ENCODE results near the gene SDC1.

Gene SDC1

DNA sequence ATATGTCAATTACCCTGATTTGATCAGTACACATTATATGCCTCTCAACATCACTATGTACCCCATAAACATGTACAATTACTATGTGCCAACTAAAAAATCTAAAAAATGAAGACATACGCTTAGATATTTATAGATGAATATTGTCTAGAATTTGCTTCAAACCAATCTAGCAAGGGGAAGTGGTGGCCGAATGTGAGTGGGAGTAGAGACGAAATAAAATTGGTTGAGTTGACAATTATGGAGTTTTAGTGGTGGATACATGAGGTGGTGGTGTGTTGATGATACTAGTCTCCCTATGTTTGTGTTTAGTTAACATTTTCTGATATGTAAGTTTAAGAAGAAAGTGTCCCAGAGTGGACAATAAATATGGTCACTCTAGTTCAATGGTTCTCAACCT is 49.0 kb downstream of the SDC1 start:
- no peaks in the 10 kb centered on the region for H4K20me1 ChIP-seq
- no peak overlapping the region for H3K27ac ChIP-seq

DNA sequence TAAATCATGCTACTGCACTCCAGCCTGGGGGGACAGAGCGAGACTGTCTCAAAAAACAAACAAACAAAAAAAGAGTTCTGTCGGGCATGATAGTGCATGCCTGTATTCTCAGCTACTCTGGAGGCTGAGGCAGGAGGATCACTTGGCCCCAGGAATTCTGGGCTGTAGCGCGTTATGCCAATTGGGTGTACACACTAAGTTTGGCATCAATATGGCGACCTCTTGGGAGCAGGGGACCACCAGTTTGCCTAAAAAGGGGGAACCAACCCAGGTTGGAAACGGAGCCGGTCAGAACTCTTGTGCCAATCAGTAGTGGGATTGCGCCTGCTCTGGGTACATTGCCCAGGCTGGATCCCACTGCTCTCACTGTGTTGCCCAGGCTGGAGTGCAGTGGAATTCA is 49.7 kb downstream of the SDC1 start:
- Histone ChIP-seq H4K20me1 (no peaks in the 10 kb centered on the region; a peak in 1 of 22 replicates), H3K9ac (no peak overlapping the region), H3K27me3 (no peaks in the 10 kb centered on the region), H3K9me3 (replicated peaks in 1 of 11) (no peaks in the 10 kb centered on the region), H3K27ac (no peak overlapping the region), H3K4me2 (no peak overlapping the region), H3K36me3 (no peaks in the 10 kb centered on the region), H3K4me3 (no peak overlapping the region), H3K4me1 (peaks cover 0 to 13% (median 4%) of the 10 kb centered on the region in 10 experiments; a peak in 7 of 20 replicates)
- TF ChIP-seq Cebpa-rat (IDR thresholded peaks at IDR 0.05): no peak

More for the DNA sequence above, 49.0 kb downstream of the SDC1 start:
- TF ChIP-seq Cebpa-rat (IDR thresholded peaks at IDR 0.05): no peak
- H3K9me3 ChIP-seq (replicated peaks in 1 of 11): no peaks in the 10 kb centered on the region
- no peaks in the 10 kb centered on the region for H3K36me3 ChIP-seq
- H3K4me3 ChIP-seq: no peak overlapping the region
- H3K27me3 ChIP-seq: no peaks in the 10 kb centered on the region
- H3K9ac ChIP-seq: no peak overlapping the region
- H3K4me1 ChIP-seq: peaks cover 0 to 8% (median 0%) of the 10 kb centered on the region in 10 experiments; a peak in 4 of 20 replicates
- 0 out of 22 replicates have a peak overlapping the region, but pooled peaks of 1 of the 11 experiments have one; percentile 12 for H3K4me2 ChIP-seq

DNA sequence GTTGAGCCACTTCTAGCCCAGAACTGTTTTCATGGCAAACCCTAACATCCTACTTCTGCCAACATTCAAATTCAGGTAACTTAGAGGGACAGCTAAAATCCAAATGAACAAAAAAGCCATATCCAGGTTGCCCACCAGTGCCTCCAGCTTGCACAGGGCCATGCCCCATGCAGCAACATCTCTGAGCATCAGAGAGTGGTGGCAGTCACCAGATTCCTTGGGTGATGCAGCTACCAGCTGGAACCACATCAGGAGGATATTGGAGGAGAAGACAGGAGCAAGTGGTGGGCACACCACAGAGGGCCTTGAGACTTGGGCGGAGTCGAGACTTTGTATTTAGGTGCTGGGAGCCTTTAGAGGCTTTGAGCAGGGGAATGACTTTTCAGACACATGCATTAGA is 50.5 kb downstream of the SDC1 start:
- Histone ChIP-seq H3K9me3 (replicated peaks in 1 of 11) (no peaks in the 10 kb centered on the region), H3K27ac (no peak overlapping the region), H3K4me2 (no peak overlapping the region), H3K4me1 (peaks cover 0 to 13% (median 4%) of the 10 kb centered on the region in 10 experiments; a peak in 7 of 20 replicates), H4K20me1 (no peaks in the 10 kb centered on the region; a peak in 1 of 22 replicates), H3K9ac (no peak overlapping the region), H3K27me3 (no peaks in the 10 kb centered on the region), H3K4me3 (no peak overlapping the region), H3K36me3 (no peaks in the 10 kb centered on the region)
- no peak for TF ChIP-seq Cebpa-rat (IDR thresholded peaks at IDR 0.05)

DNA sequence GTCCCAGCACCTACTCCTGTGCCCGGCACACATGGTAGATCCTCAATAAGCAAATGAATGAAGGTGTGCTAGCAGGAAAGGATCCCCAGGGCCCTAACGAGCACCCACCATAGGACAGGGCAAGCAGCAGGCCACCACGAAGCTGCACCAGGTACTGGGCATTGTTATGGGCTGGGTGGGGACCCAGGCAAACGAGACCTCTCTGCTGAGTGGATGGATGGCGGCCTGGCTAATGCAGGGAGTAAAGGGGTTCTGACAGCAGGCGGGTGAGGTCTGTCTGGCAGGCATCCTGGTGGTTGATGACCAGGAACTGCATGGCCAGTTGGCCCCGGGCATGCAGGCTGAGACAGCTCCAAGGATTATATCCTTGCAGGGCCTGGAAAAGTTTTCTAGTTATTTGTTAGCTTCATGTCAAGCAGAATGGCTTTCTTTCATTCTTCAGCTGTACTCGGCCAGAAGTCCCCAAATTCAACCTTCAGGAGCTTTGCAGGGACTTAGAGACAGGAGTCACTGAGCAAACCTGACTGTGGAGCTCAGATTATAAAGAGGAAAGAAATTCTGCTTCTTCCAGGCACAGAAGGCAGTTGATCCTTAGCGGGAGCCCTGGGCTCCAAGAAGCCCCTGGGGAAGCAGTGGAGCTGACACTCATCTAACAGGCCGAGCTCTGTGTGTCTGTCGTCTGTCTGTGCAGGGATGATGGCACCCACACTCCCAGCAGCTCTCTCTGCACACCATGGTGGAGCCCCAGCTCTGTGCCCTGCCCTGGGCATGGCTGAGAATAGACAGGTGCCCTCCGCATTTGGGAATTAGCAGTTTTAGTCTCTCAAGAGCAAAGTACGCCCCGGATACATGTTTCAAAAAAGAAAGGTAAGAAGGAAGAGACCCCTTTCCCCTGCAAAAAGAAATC is 51.2 kb downstream of the SDC1 start:
- Histone ChIP-seq H3K4me2 (no peak overlapping the region), H3K27me3 (no peaks in the 10 kb centered on the region), H3K4me1 (peaks cover 0 to 13% (median 4%) of the 10 kb centered on the region in 10 experiments; a peak in 7 of 20 replicates), H4K20me1 (no peaks in the 10 kb centered on the region; a peak in 1 of 22 replicates), H3K27ac (no peak overlapping the region), H3K36me3 (no peaks in the 10 kb centered on the region), H3K9me3 (replicated peaks in 1 of 11) (no peaks in the 10 kb centered on the region), H3K4me3 (no peak overlapping the region), H3K9ac (no peak overlapping the region)
- no peak for TF ChIP-seq Cebpa-rat (IDR thresholded peaks at IDR 0.05)

DNA sequence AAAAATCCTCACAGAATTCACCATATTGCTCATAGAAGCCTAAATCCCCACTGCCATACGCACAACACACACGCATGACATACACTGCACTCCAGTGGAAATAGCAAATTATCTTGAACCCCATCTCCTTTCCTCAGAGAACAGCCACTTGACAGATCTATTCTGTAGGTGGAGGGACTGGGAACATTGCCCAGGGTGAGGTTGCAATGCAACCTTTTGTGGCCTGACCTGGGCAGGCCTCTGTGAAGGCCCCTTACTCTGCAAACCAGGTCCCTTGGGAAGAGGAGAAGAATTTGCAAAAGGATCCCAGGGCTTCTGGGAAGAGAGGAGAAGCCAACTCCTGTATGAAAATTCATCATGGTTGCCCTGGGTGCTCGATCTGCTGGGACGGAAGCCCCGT is 51.9 kb downstream of the SDC1 start:
- H3K36me3 ChIP-seq: no peaks in the 10 kb centered on the region
- no peaks in the 10 kb centered on the region; a peak in 1 of 22 replicates for H4K20me1 ChIP-seq
- no peak overlapping the region for H3K4me3 ChIP-seq
- no peaks in the 10 kb centered on the region for H3K9me3 ChIP-seq (replicated peaks in 1 of 11)
- no peak overlapping the region for H3K4me2 ChIP-seq
- peaks cover 0 to 13% (median 4%) of the 10 kb centered on the region in 10 experiments; a peak in 7 of 20 replicates for H3K4me1 ChIP-seq
- no peaks in the 10 kb centered on the region for H3K27me3 ChIP-seq
- TF ChIP-seq Cebpa-rat (IDR thresholded peaks at IDR 0.05): no peak
- no peak overlapping the region for H3K9ac ChIP-seq
- no peak overlapping the region for H3K27ac ChIP-seq

DNA sequence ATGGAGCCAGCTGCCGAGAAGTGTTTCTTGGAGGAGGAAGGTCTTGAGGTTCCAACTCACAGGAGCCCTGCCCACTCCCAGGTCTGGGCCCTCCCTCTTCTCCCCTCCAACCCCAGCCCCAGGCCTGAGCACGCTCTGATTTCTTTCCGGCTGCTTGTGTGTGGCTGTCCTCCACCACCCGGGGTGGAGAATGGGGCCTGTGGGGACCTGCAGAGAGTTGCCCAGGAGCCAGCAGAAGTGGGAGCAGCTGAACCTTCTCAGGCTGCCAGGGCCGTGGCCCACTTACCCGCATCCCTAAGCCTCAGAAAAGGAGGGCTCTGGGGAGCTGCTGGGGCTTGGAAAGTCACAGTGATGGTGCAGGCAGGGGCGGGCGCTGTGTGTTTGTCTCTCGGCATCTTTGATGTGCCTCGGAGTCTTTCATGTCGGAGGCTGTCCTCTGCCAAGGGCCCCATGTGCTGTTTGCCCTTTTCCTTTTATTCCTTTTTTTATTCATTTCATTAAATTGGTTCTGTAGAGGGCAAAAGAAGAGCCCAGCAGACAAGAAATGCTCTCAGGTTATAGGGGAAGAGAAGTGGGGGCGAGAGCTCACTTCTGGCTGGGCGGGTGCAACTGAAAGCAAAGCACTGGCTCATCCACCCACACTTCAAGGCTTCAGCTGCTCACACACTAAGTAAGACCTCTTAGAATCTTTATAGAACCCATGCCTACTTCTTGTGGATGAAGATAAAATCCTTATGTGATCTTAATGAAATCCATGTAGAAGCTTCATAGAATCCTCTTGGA is 52.5 kb downstream of the SDC1 start:
- Histone ChIP-seq H3K4me1 (peaks cover 0 to 13% (median 4%) of the 10 kb centered on the region in 10 experiments; a peak in 10 of 20 replicates), H3K27me3 (no peaks in the 10 kb centered on the region), H4K20me1 (no peaks in the 10 kb centered on the region; a peak in 1 of 22 replicates), H3K9me3 (replicated peaks in 1 of 11) (no peaks in the 10 kb centered on the region), H3K9ac (no peak overlapping the region), H3K27ac (no peak overlapping the region), H3K4me2 (no peak overlapping the region), H3K4me3 (no peak overlapping the region), H3K36me3 (no peaks in the 10 kb centered on the region)
- TF ChIP-seq Cebpa-rat (IDR thresholded peaks at IDR 0.05): no peak

DNA sequence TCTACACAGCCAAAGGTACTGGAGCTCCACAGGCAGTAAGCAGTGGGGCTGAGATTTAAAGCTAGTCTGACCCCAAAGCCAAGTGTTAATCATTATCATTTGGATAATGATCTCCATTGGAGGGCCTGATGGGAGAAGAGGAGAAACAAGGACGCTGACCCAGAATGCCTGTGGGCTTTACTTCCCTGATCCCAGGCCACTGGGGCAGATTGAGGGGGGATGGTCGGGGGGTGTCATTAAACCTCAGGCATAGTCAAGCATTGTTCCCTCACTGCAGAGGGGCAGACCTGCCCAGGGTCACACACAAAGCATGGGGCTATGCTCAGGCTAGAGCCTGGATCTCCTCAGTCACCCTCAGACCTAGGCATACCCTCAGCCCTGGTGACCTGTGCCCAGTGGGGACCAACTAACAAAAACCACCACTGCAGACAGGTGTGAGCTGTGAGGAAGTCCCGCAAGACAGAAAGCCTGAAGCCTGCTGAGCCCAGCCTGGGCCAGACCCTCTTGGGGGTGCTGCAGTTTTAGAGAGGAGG is 53.4 kb downstream of the SDC1 start:
- no peak overlapping the region for H3K4me2 ChIP-seq
- H3K4me1 ChIP-seq: peaks cover 6 to 21% (median 13%) of the 10 kb centered on the region in 10 experiments
- H3K36me3 ChIP-seq: no peaks in the 10 kb centered on the region
- H3K27me3 ChIP-seq: no peaks in the 10 kb centered on the region
- no peak for TF ChIP-seq Cebpa-rat (IDR thresholded peaks at IDR 0.05)
- H3K9ac ChIP-seq: no peak overlapping the region
- H3K4me3 ChIP-seq: no peak overlapping the region
- no peaks in the 10 kb centered on the region; a peak in 1 of 22 replicates for H4K20me1 ChIP-seq
- no peak overlapping the region for H3K27ac ChIP-seq
- no peaks in the 10 kb centered on the region for H3K9me3 ChIP-seq (replicated peaks in 1 of 11)

DNA sequence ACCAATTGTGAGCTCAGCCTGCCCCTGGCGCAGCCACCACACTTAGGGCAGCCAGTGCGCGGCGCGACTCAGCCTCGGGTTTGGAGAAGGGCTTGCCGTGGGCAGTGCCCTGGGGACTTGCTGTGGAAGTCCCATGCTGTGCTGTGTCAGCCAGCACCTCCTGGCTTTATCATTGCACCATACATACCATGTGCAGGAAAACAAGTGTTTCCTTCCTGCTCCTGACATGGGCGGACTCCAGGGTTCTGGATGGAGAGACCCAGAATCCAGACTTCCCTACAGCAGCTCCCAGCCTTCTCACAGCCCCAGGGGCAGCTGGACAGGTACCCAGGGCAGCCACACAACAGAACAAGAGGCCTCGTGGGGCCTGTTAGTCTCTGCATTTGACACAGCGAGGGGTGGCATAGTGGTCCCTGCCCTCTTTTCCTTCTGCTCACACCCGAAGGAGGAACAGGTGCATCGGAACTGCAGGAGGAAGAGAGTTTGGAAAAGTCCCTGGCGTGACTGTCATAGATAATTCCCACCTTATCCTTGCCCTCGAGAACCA is 54.2 kb downstream of the SDC1 start:
- no peak overlapping the region for H3K4me3 ChIP-seq
- peaks cover 13 to 22% (median 19%) of the 10 kb centered on the region in 10 experiments for H3K4me1 ChIP-seq
- H3K9me3 ChIP-seq (replicated peaks in 1 of 11): no peaks in the 10 kb centered on the region
- no peaks in the 10 kb centered on the region; a peak in 1 of 22 replicates for H4K20me1 ChIP-seq
- H3K36me3 ChIP-seq: no peaks in the 10 kb centered on the region
- H3K9ac ChIP-seq: no peak overlapping the region
- no peaks in the 10 kb centered on the region for H3K27me3 ChIP-seq
- H3K27ac ChIP-seq: no peak overlapping the region
- H3K4me2 ChIP-seq: peak overlapping the region in 3 of 11 experiments; percentile 4 to 12 (median 8); a peak in 1 of 22 replicates
- TF ChIP-seq Cebpa-rat (IDR thresholded peaks at IDR 0.05): no peak
